ENCODE measurements around the gene RGS1.
"Not testable (repeated sequence)": the region's sequence is repeated elsewhere in the genome, so short reads cannot be mapped to it uniquely, and the experiment has no call there.

The RGS1 gene, protein sequence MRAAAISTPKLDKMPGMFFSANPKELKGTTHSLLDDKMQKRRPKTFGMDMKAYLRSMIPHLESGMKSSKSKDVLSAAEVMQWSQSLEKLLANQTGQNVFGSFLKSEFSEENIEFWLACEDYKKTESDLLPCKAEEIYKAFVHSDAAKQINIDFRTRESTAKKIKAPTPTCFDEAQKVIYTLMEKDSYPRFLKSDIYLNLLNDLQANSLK

GRCh38 chr1:192575499-192576189 lies at the start of gene RGS1:
RGS1 (plus strand) TSS chr1:192575773; CDS start chr1:192575793, 20 bp downstream.
- no peak for DNase-seq

DNA sequence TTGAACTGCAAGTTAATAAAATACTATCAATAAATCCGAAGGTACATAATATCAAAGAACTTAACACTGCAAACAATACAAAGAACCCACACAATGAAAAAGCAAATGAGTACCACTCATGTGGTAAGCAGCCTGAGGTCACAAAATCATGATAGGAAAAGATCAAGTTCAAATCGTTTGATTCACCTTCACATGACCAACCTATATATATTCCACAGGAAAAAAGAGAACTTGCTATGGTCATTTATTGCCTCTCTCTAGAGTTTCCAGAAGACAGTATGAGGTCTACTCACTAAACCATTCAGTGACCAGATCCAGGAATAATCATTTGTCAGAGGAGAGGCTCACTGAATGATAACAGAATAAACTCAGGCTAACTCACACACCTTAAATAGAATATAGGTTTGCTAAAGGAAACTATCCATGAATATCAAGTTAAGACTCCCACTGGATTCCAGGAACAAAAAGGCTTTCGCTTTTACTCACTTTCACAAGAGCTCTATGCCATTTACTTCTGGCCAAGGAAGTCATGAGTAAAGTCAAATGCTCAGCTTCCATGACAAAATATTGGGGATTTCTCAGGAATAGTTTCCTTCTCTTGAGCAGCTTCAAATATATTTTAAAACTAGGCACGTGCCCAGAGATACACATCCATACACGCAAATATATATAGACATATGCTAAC lies 48.3 kb upstream of the RGS1 start:
- no peak for DNase-seq

DNA sequence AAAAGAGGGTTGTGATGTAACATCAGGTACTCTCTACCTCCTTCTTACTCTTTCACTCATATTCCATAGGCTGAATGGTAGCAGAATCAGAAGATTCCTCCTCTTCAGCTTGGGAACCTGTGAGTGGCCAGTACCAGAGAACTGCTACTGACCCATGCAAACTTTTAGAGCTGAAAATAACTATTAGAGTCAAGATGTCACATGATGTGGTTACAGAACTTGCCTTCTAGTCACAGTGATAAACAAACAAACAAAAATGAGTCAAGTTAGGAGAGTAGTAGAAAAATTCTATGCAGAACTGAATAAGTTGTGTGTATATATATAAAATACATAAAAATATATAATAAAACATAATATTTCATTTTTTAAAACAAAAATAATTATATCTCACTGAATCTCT lies 47.6 kb upstream of the RGS1 start:
- DNase-seq = no peak

- no peak for DNase-seq
These were observed 46.4 kb upstream of the RGS1 start for GRCh38 chr1:192529031-192529755.

DNA sequence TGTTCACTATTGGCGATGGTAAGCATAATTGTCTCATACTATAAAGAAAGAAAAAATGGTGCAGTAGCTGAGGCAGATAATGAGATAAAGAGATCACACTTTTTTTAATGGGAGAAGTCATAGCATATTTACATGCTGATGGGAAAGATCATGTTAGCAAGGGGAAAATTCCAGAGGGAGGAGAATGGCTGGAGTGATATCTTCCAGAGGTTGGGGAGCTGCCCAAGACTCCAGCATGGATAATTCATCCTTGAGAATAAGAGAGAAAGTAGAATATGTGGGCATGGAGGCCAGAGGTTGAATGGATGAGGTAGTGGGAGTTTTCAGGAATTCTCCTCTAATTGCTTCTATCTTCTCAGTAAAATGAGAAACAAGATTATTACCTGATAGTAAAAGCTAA lies 45.8 kb upstream of the RGS1 start:
- DNase-seq = no peak

DNA sequence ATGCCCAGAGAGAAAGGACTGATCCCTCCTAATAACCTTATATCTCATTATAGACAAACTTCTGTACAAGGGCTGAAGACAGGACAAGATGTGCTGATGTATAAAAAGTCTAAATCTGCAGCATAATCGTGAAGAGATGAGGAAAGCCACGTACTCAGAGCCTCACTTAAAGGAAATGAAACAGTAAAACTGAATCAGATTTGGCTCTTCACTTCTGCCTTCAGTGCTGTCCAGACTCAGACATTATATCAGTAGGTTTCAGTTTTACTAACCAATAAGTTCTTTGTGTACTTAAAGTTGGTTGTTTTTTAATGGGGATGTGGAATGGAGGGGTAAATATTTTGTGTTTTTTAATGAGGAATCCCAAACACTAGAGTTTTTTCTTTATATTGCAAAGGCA lies 45.3 kb upstream of the RGS1 start:
- no peak for DNase-seq

GRCh38 chr1:192531037-192531703 lies 44.4 kb upstream of the RGS1 start:
- not testable (repeated sequence) for DNase-seq

GRCh38 chr1:192534666-192535065 lies 40.9 kb upstream of the RGS1 start:
- DNase-seq = no peak

DNA sequence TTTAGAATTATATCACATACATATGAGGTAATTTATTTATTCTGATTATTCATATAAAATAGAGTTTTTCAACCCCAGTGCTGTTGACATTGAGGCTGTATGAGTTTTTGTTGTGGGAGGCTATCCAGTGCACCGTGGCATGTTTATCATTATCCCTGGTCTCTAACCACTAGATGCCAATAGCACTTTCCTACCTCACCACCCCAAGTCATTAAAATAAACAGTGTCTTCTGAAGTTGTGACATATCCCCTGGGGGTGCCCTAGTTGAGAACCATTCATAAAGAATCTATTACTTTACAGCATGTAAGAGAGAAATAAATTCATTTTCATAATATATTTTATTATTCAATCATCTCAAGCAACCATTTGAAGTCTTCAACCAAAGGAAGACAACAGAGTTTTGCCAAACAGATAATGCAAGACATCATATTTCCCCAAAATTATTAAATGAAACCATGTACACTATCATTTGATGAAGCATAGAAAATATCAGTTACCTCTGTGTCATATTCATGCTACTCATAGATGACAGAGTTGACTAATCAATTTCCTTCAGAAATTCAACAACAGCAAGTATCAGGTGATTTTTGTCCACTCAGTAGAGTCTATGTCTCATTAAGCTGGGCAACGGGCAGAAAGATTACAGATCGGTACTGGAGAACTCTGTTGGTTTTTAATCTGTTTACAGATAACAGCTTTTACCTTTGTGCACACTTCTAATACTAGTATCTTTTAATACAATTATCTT lies 39.5 kb upstream of the RGS1 start:
- no peak for DNase-seq

- no peak for DNase-seq
These were observed 36.9 kb upstream of the RGS1 start for GRCh38 chr1:192538407-192539296.

DNA sequence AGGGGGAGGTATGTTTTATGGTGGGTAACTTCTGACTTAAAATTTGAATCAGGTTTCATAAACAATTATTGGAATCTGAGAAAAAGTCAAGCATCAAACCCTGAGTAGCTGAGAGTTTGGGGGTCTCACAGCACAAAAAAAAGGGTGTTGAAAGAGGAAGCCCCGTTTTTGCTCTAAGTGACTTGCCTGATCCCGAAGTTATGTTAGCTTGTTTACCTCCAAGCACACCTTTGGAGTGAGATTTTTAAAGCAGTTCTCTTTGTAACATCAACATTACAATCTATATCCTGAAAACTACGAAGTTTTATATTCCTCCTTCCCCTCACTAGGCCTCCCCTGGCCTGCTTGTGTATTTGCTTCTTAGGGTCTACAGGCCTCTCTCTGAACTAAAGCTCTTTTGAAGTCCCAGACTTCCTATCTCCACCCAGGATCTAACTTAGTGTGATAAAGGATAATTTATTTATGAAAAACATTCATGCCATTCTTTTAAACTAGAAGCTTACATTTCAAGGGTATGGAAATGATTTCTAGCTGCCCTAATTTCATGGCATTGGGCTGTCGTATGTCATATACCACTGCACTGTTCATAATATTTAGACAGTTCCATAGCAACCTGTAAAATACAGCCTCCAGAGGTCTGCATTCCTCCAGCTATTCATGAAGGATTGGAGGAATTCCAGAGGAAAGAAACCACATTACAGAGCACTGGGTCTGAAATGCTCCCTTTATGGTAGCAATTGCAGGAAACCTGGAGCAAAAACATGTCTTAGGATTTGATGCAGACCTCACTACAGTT lies 36.1 kb upstream of the RGS1 start:
- DNase-seq = no peak

DNA sequence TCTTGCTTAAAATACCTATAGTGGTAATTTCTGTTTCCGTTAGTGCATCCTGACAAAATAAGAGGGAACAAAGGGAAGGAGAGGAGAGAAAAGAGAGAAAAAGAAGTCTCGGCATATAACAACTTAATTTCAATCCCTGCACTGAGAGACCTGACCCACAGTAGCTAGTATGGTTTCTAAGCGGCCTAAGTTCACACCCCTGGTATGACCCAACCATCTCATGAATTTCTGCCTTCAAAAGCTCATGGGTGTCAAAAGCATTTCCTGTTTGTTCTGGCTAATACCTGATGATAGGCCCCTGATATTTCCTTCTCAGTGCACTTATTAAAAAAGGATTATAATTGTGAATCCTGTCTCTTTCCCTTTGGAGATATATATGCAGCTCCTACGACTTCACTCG lies 32.1 kb upstream of the RGS1 start:
- no peak for DNase-seq

GRCh38 chr1:192545896-192546521 lies 29.6 kb upstream of the RGS1 start:
- DNase-seq = no peak

- no peak for DNase-seq
These were observed 28.9 kb upstream of the RGS1 start for GRCh38 chr1:192546596-192547190.

DNA sequence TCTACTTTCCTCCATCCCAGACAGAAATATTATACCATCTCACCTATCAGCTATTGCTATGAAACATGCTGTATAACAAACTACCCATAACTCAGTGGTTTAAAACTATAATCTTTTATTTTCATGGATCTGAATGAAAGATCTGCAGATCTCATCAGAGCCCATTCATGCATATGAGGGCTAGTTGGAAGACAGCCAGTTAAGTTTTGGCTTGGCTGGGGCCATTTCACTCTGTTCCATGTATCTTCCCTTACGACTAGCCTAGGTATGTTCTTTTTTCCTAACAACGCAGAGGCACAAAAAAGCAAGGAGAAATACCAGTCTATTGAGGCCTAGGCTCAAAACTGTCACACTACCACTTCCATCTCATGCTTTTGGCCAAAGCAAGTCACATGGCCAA lies 28.1 kb upstream of the RGS1 start:
- DNase-seq = no peak

DNA sequence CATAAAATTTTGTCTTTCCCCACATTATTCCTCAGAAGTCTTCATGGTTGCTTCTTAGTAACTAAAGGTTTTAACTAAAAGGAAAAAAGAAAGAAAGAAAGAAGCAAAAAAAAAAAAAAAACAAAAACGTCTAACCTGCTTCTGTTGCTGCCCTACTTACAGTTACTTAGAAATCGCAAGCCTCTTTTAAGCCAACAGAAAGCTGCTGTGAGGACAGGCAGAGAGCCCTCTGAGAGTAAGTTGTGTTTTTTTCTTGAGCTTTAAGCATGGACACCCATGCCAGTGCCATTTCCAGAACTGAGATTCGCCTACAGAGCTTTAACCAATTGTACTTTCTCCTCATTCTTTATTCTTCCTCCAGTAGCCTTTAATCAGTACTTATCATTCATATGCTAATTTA lies 25.6 kb upstream of the RGS1 start:
- DNase-seq = no peak

DNA sequence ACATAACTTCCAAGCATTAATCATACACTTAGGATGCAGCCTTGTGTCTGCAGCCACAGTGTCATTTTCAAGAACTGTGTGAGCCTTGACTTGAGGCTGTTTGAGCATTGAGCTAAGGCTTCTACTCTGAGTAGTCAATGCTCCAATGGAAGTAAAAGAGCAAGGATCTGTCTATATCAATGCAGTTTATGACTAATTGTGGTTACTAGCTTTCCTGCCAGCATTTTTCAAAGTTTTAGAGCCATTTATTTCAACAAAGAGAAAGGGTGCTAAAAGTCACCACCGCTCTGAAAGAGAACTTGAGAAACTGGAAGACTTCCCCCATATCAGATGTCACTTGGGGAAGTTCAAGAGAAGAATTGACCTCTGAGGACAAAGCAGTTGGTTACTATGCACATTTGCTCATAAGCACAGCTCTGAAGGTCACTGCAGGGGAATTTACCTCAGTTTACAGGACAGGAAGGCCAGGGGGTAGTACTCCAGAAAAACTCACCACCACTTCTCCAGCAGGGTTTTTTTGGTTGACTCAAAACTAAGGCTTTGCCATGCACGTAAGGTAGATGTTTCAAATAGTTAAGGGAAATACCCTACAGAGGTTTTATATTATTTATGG lies 24.5 kb upstream of the RGS1 start:
- DNase-seq = no peak

DNA sequence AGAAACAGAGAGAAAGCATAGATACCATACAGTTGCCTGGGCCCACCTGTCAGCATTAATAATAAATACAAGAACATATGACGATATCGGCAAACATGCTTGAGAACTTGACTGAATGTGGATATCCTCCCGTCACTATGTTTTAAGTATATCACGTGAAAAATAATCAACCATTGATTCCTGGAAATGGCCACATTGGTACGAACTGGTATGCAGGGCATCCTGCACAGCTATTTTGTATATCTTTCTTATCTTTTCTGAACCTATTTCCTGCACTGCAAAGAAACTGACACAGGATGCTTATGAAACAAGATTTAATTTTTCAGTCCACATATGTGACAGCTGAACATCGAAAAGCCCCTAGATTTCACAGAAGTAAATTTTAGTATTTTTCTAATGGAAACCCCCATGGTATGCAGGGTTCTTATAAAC lies 22.8 kb upstream of the RGS1 start:
- DNase-seq = no peak

GRCh38 chr1:192553741-192554140 lies 21.8 kb upstream of the RGS1 start:
- no peak for DNase-seq

All from NCI-H510A (cell line).